Colonic mucosa (tissue), 4 donors: ENCODE results near the gene STK32C. TPM values are rescaled to one million over a fixed set of nuclear protein-coding genes. Genes with fewer than 3 reads are reported as not detected.

ENCODE experiments used
- DNase-seq: peaks from one replicate; pipeline ENCODE4 v3.0.0-alpha.2; 2020
- H3K27ac ChIP-seq: fragments of 200-600 bp; one replicate; pipeline ENCODE4 v1.8.0; 2021
- H3K27me3 ChIP-seq: fragments of 200-600 bp; one replicate; pipeline ENCODE4 v1.8.0; 2021
- H3K36me3 ChIP-seq: fragments of 200-600 bp; one replicate; pipeline ENCODE4 v1.8.0; 2021
- H3K4me1 ChIP-seq: fragments of 200-600 bp; one replicate; pipeline ENCODE4 v1.8.0; 2021; ENCODE audit warnings: mild to moderate bottlenecking
- H3K4me3 ChIP-seq: fragments of 200-600 bp; one replicate; pipeline ENCODE4 v1.8.0; 2021
- H3K9ac ChIP-seq, 2 donors: one replicate each; pipeline ENCODE4 v1.7.0; 2013; ENCODE audit warnings: control low read depth in 2 of 2, low read depth in 2 of 2, low read length in 2 of 2
- H3K9me3 ChIP-seq: fragments of 200-600 bp; one replicate; pipeline ENCODE4 v1.8.0; 2021
- CTCF ChIP-seq: fragments of 200-600 bp; IDR thresholded peaks from one replicate; pipeline ENCODE4 v1.8.0; 2022; ENCODE audit warnings: antibody characterized with exemption, mild to moderate bottlenecking
- intact Hi-C: fragments of 100-400 bp; cut with DNase I; formaldehyde crosslinking; loops from one replicate; pipeline ENCODE4 v1.14.1; 2022
- total RNA-seq, 2 donors: library from RNA; stranded (reverse); fragmentation: NEBNext Ultra II Directional in 1 of 2; extraction: Animal tissue kit (Norgen Biotek cat#: 25700) in 1 of 2; gene quantifications; one replicate each; pipeline ENCODE4 v1.2.1, GENCODE V29; 2021
- donor health status: healthy.
- donor health status: DM: no; HTN: no; CAD: no.
- donor health status: DM: no; HTN: no; CAD: no.

STK32C gene
- total RNA-seq, 2 donors from 2014 or later = 9.2 to 14.5 TPM

- no peak overlapping the region for H3K9ac ChIP-seq
- H3K4me1 ChIP-seq = peaks cover 10% of the 10 kb centered on the region
- H3K27me3 ChIP-seq = peaks cover 33% of the 10 kb centered on the region
- H3K9me3 ChIP-seq = no peaks in the 10 kb centered on the region
- no peaks in the 10 kb centered on the region for H3K36me3 ChIP-seq
- no peak overlapping the region for H3K27ac ChIP-seq
- no peak for DNase-seq
- intact Hi-C loops = no loop called here
- no peak for TF ChIP-seq CTCF
- no peak overlapping the region for H3K4me3 ChIP-seq
Measured at GRCh38 chr10:132184816-132185593, 122.7 kb downstream of the STK32C start.

GRCh38 chr10:132183046-132183445, 124.7 kb downstream of the STK32C start:
- H3K9me3 ChIP-seq = no peaks in the 10 kb centered on the region
- H3K9ac ChIP-seq = no peak overlapping the region
- no peak overlapping the region for H3K4me3 ChIP-seq
- intact Hi-C loops = no loop called here
- TF ChIP-seq CTCF = no peak
- H3K27me3 ChIP-seq = peaks cover 28% of the 10 kb centered on the region
- no peak for DNase-seq
- no peaks in the 10 kb centered on the region for H3K36me3 ChIP-seq
- H3K27ac ChIP-seq = no peak overlapping the region
- peaks cover 10% of the 10 kb centered on the region for H3K4me1 ChIP-seq

- Histone ChIP-seq H3K27me3 (peaks cover 23% of the 10 kb centered on the region), H3K9ac (no peak overlapping the region), H3K36me3 (no peaks in the 10 kb centered on the region), H3K27ac (no peak overlapping the region), H3K9me3 (no peaks in the 10 kb centered on the region), H3K4me3 (no peak overlapping the region), H3K4me1 (peaks cover 10% of the 10 kb centered on the region)
- TF ChIP-seq CTCF = no peak
- no peak for DNase-seq
- intact Hi-C loops = no loop called here
Measured at GRCh38 chr10:132182591-132182990, 125.2 kb downstream of the STK32C start.

GRCh38 chr10:132181691-132182425, 125.9 kb downstream of the STK32C start:
- no peak for DNase-seq
- no peak overlapping the region for H3K4me3 ChIP-seq
- H3K27me3 ChIP-seq = peaks cover 16% of the 10 kb centered on the region
- H3K27ac ChIP-seq = no peak overlapping the region
- no peak overlapping the region for H3K9ac ChIP-seq
- TF ChIP-seq CTCF = no peak
- H3K9me3 ChIP-seq = no peaks in the 10 kb centered on the region
- peaks cover 10% of the 10 kb centered on the region for H3K4me1 ChIP-seq
- no peaks in the 10 kb centered on the region for H3K36me3 ChIP-seq
- intact Hi-C loops = no loop called here

- Histone ChIP-seq H3K4me3 (no peak overlapping the region), H3K4me1 (peaks cover 2% of the 10 kb centered on the region), H3K27me3 (peaks cover 8% of the 10 kb centered on the region), H3K9ac (no peak overlapping the region), H3K27ac (no peak overlapping the region), H3K36me3 (no peaks in the 10 kb centered on the region), H3K9me3 (no peaks in the 10 kb centered on the region)
- intact Hi-C loops = no loop called here
- no peak for TF ChIP-seq CTCF
- no peak for DNase-seq
Measured at GRCh38 chr10:132180736-132181135, 127.0 kb downstream of the STK32C start.
